GM12878 (cell line): ENCODE measurements around the gene PRMT1. TPM values are rescaled to one million over a fixed set of nuclear protein-coding genes. Genes with fewer than 3 reads are reported as not detected.

Experiments used
- ATAC-seq: fragments of 200-7000 bp; cut with Tn5 transposase; 3 replicates; pipeline ENCODE4 v1.9.1; 2020; ENCODE audit warnings: mild to moderate bottlenecking, moderate library complexity
- BruUV-seq: library from RNA; stranded (reverse); fragments of 400-500 nt; replicated peaks from 2 replicates; lab custom pipeline; 2021; lab: Mats Ljungman, UMichigan
- CTCF ChIA-PET: fragments of 300-600 bp; sonication (Branson Sonifier 250); formaldehyde crosslinking; extraction: SDS; loops from one replicate; lab custom pipeline; 2021; ENCODE audit warnings: inconsistent platforms; lab: Yijun Ruan, JAX
- POLR2A ChIA-PET: fragments of 350-600 bp; formaldehyde crosslinking; extraction: SDS; loops from one replicate; lab custom pipeline; 2021; ENCODE audit warnings: inconsistent platforms; lab: Charles Lee
- RAD21 ChIA-PET: fragments of 300-600 bp; sonication (Branson Sonifier 250); formaldehyde crosslinking; loops from one replicate; lab custom pipeline; 2023; ENCODE audit warnings: antibody characterized with exemption; ENCODE audit not compliant: unreplicated experiment; lab: Charles Lee
- SMC1A ChIA-PET: fragments of 300-600 bp; sonication (Branson Sonifier 250); formaldehyde crosslinking; loops from one replicate; lab custom pipeline; 2023; ENCODE audit not compliant: unreplicated experiment, uncharacterized antibody; lab: Charles Lee
- DNase-seq: peaks from one replicate; pipeline ENCODE4 v3.0.0-alpha.2; 2011; ENCODE audit warnings: low read depth, low spot score
- FAIRE-seq: peaks from 3 replicates; lab custom pipeline; 2011; peaks lifted over from hg19 to GRCh38; lab: Jason Lieb, UNC
- H2AFZ ChIP-seq: 2 replicates; pipeline ENCODE4 v1.6.0; 2011; ENCODE audit warnings: low read depth, low read length, control low read depth; ENCODE audit not compliant: control insufficient read depth
- H3K27ac ChIP-seq: 2 replicates; pipeline ENCODE4 v1.5.1; 2011; ENCODE audit warnings: control low read depth; ENCODE audit not compliant: control insufficient read depth, insufficient read depth
- H3K27me3 ChIP-seq, 2 experiments: replicated peaks in 1 of 2; 2 replicates each; pipeline versions ENCODE4 v1.6.0 to v1.6.1; 2011; ENCODE audit warnings: low read length in 1 of 2; ENCODE audit not compliant: control insufficient read depth in 2 of 2, insufficient read depth in 2 of 2
- H3K36me3 ChIP-seq, 2 experiments: 2 replicates each; pipeline ENCODE4 v1.5.1; 2011; ENCODE audit warnings: low read length in 1 of 2; ENCODE audit not compliant: control insufficient read depth in 2 of 2, insufficient read depth in 2 of 2
- H3K4me1 ChIP-seq: 2 replicates; pipeline ENCODE4 v1.6.1; 2011; ENCODE audit warnings: mild to moderate bottlenecking, low read length, moderate library complexity, mixed read lengths; ENCODE audit not compliant: control insufficient read depth, insufficient read depth
- H3K4me2 ChIP-seq: 2 replicates; pipeline ENCODE4 v1.6.0; 2011; ENCODE audit warnings: control low read depth; ENCODE audit not compliant: control insufficient read depth, insufficient read depth
- H3K4me3 ChIP-seq: fragments of 200-600 bp; sonication (generic); 2 replicates; pipeline ENCODE4 v1.5.1; 2016
- H3K79me2 ChIP-seq: 2 replicates; pipeline ENCODE4 v1.6.0; 2011; ENCODE audit warnings: low read length; ENCODE audit not compliant: control insufficient read depth, insufficient read depth
- H3K9ac ChIP-seq: 2 replicates; pipeline ENCODE4 v1.8.0; 2011; ENCODE audit warnings: low read length, control low read depth, mixed read lengths; ENCODE audit not compliant: control insufficient read depth, insufficient read depth
- H3K9me3 ChIP-seq: replicated peaks from 3 replicates; pipeline ENCODE4 v1.5.1; 2011; ENCODE audit warnings: mild to moderate bottlenecking, low read length; ENCODE audit not compliant: control insufficient read depth, insufficient read depth
- H4K20me1 ChIP-seq: 2 replicates; pipeline ENCODE4 v1.6.0; 2011; ENCODE audit not compliant: control insufficient read depth, insufficient read depth
- BCL11A ChIP-seq: IDR thresholded peaks from 2 replicates; pipeline ENCODE4 v1.6.1; 2011; ENCODE audit warnings: low read depth, low read length
- BHLHE40 ChIP-seq, 2 experiments: fragments of 450-650 bp in 1 of 2; IDR thresholded peaks; 2 replicates each; pipeline ENCODE4 v1.6.1; 2011 to 2017; ENCODE audit warnings: low read depth in 2 of 2, borderline replicate concordance in 1 of 2, improper control_type of control experiment in 1 of 2, low read length in 1 of 2, mild to moderate bottlenecking in 1 of 2
- CTCF ChIP-seq, 3 experiments: IDR thresholded peaks in 2 of 3; conservative IDR thresholded peaks in 1 of 3; 2 replicates each; pipeline ENCODE4 v1.5.1; 2011; ENCODE audit warnings: low read depth in 3 of 3, low read length in 3 of 3, mild to moderate bottlenecking in 3 of 3, control low read depth in 2 of 3, moderate library complexity in 2 of 3, inconsistent platforms in 1 of 3, mixed read lengths in 1 of 3; ENCODE audit not compliant: control insufficient read depth in 2 of 3, insufficient read depth in 1 of 3; ENCODE audit errors: extremely low read depth in 1 of 3
- HDGF ChIP-seq: fragments of 450-650 bp; IDR thresholded peaks from 2 replicates; pipeline ENCODE4 v1.6.1; 2016; ENCODE audit warnings: antibody characterized with exemption
- IKZF1 ChIP-seq: fragments of 450-650 bp; conservative IDR thresholded peaks from 2 replicates; pipeline ENCODE4 v1.6.1; 2017; ENCODE audit warnings: antibody characterized with exemption, mild to moderate bottlenecking
- LARP7 ChIP-seq: fragments of 450-650 bp; IDR thresholded peaks from 2 replicates; pipeline ENCODE4 v1.6.1; 2017; ENCODE audit warnings: mild to moderate bottlenecking
- MLLT1 ChIP-seq: fragments of 450-650 bp; IDR thresholded peaks from 2 replicates; pipeline ENCODE4 v1.6.1; 2016; ENCODE audit warnings: mild to moderate bottlenecking
- PBX3 ChIP-seq: IDR thresholded peaks from 2 replicates; pipeline ENCODE4 v1.6.1; 2011; ENCODE audit warnings: mild to moderate bottlenecking, low read depth, low read length, moderate library complexity; ENCODE audit not compliant: insufficient replicate concordance
- POLR2A ChIP-seq: IDR thresholded peaks from 2 replicates; pipeline ENCODE4 v1.6.1; 2011; ENCODE audit warnings: low read depth, mild to moderate bottlenecking, low read length
- POU2F2 ChIP-seq: IDR thresholded peaks from 3 replicates; pipeline ENCODE4 v1.6.1; 2011; ENCODE audit warnings: low read depth, mild to moderate bottlenecking, low read length, borderline replicate concordance
- RAD51 ChIP-seq: fragments of 450-650 bp; IDR thresholded peaks from 2 replicates; pipeline ENCODE4 v1.6.1; 2016; ENCODE audit warnings: moderate library complexity, mild to moderate bottlenecking, inconsistent platforms
- RFX5 ChIP-seq: IDR thresholded peaks from 2 replicates; pipeline ENCODE4 v1.6.1; 2011; ENCODE audit warnings: low read depth, low read length, improper control_type of control experiment
- SMARCA5 ChIP-seq: fragments of 450-650 bp; IDR thresholded peaks from 2 replicates; pipeline ENCODE4 v1.6.1; 2017; ENCODE audit warnings: mild to moderate bottlenecking
- SMC3 ChIP-seq: IDR thresholded peaks from 2 replicates; pipeline ENCODE4 v1.6.1; 2011; ENCODE audit warnings: low read length, improper control_type of control experiment, borderline replicate concordance
- TCF3 ChIP-seq: IDR thresholded peaks from 2 replicates; pipeline ENCODE4 v1.6.1; 2012; ENCODE audit warnings: low read depth, mild to moderate bottlenecking, low read length, borderline replicate concordance; ENCODE audit not compliant: insufficient read depth
- YBX1 ChIP-seq: fragments of 450-650 bp; IDR thresholded peaks from 2 replicates; pipeline ENCODE4 v1.6.1; 2016; ENCODE audit warnings: antibody characterized with exemption
- ZSCAN29 ChIP-seq: fragments of 450-650 bp; IDR thresholded peaks from 2 replicates; pipeline ENCODE4 v1.6.1; 2017; ENCODE audit warnings: mild to moderate bottlenecking, moderate library complexity
- WGBS: methylation state at CpG from one replicate; pipeline ENCODE4 v1.1.6; 2016; ENCODE audit warnings: low lambda C conversion rate; ENCODE audit not compliant: insufficient replicate concordance, insufficient coverage; ENCODE audit errors: missing lambda C conversion rate; 5-methylcytosine and 5-hydroxymethylcytosine counted together
- in situ Hi-C: fragments of 300-500 bp; cut with MboI; formaldehyde crosslinking; loops from 9 replicates; pipeline ENCODE4 v1.14.3; 2018; ENCODE audit warnings: mixed read lengths
- intact Hi-C: fragments of 100-400 bp; cut with micrococcal nuclease; formaldehyde crosslinking; loops from one replicate; pipeline ENCODE4 v1.14.2; 2022; ENCODE audit not compliant: unreplicated experiment
- polyA plus RNA-seq, 11 experiments: library from polyadenylated mRNA; depleted of rRNA in 4 of 11; unstranded in 6 of 11; stranded (reverse) in 5 of 11; fragments of >200 nt; fragmentation: Nextera tagmentation in 4 of 11; fragmentation: Illumina TruSeq in 1 of 11; extraction: Ambion mirVana in 4 of 11; extraction: Trizol in 1 of 11; gene quantifications; 1 replicate in 1 of 11; 2 replicates in 10 of 11; pipeline versions ENCODE4 v1.2.1 to v1.2.3, GENCODE V29; 2011 to 2016; ENCODE audit warnings: inconsistent platforms in 2 of 11, missing spikeins in 2 of 11, low read depth in 1 of 11
- total RNA-seq, 4 experiments: library from RNA; depleted of rRNA in 3 of 4; stranded (reverse); fragments of >200 nt in 3 of 4; fragmentation: Illumina TruSeq in 1 of 4; extraction: Trizol in 1 of 4; gene quantifications; 2 replicates each; pipeline versions ENCODE4 v1.2.1 to v1.2.3, GENCODE V29; 2013 to 2021

The PRMT1 gene
- total and polyA plus RNA-seq, 10 of the 15 experiments (the other 5 are each of a cell fraction or from before 2014, with no cell fraction given) = 19.9 to 667 (median 444) TPM

GRCh38 chr19:49669516-49669915 is 7.6 kb upstream of the PRMT1 start (continued):
- TF ChIP-seq TCF3 = no peak
- no peak for TF ChIP-seq RAD51

- DNase-seq (no peak), FAIRE-seq (peak; percentile 62), ATAC-seq (peak; percentile 52)
- Histone ChIP-seq H2AFZ (peak overlapping the region; percentile 81), H3K79me2 (peaks cover 3% of the 10 kb centered on the region), H3K27ac (peak overlapping the region; percentile 51; the same call in 1 of the 2 replicates), H3K9me3 (no peaks in the 10 kb centered on the region), H3K27me3 (no peaks in the 10 kb centered on the region), H3K4me2 (peak overlapping the region; percentile 77), H3K36me3 (no peaks in the 10 kb centered on the region; a peak in 2 of 4 replicates), H3K4me1 (peaks cover 28% of the 10 kb centered on the region), H3K4me3 (no peak overlapping the region), H3K9ac (peak overlapping the region; percentile 52; the same call in 1 of the 2 replicates), H4K20me1 (no peaks in the 10 kb centered on the region)
- 11% methylated on average over 27 of the region's 28 CpGs for WGBS
- no TSS peak for BruUV-seq
- ChIA-PET SMC1A (interaction anchor here (1.0 to 2.9 kb wide), 6 partner anchors 9 to 102 kb away, joined by 3 to 15 read pairs (median 5); partner anchors contain the start of genes NOSIP, PRRG2 and RRAS), CTCF (interaction anchor here (0.7 to 10.5 kb wide), 20 partner anchors 6 to 202 kb away, joined by 3 to 130 read pairs (median 4); partner anchors contain the start of genes BCL2L12, IRF3, NOSIP and PRRG2), RAD21 (interaction anchor here (1.2 to 8.6 kb wide), 3 partner anchors 7 to 102 kb away, joined by 3 to 131 read pairs (median 34); partner anchors contain the start of genes BCL2L12, IRF3, RRAS and SCAF1), POLR2A (interaction anchor here (0.5 to 11.2 kb wide), 7 partner anchors 6 to 219 kb away, joined by 3 to 200 read pairs (median 6); partner anchors contain the start of genes BCL2L12, IRF3, NOSIP and PRRG2)
- in situ Hi-C loops = no loop called here
- intact Hi-C loops = no loop called here
- no peak for TF ChIP-seq YBX1
- TF ChIP-seq SMARCA5 = peak; percentile 90
- TF ChIP-seq ZSCAN29 = no peak; the same call in 1 of the 2 replicates
- 0 out of 2 replicates have a peak, but pooled peaks have one; percentile 52 for TF ChIP-seq MLLT1
- TF ChIP-seq IKZF1 = 0 out of 2 replicates have a peak, but pooled peaks have one; percentile 31
- TF ChIP-seq PBX3 = peak; percentile 86
- peak; percentile 53; the same call in 1 of the 2 replicates for TF ChIP-seq LARP7
- no peak for TF ChIP-seq RFX5
- 0 out of 2 replicates have a peak, but pooled peaks have one; percentile 34 for TF ChIP-seq POLR2A
- TF ChIP-seq HDGF = 0 out of 2 replicates have a peak, but pooled peaks have one; percentile 58
- TF ChIP-seq SMC3 = peak; percentile 64
- TF ChIP-seq BCL11A = no peak
- peak; percentile 83 to 99 (median 98) for TF ChIP-seq CTCF (IDR thresholded peaks at IDR 0.05 in 2 of 3, conservative IDR thresholded peaks at IDR 0.05 in 1 of 3; ENCODE audit: control insufficient read depth in 2 of 3, extremely low read depth in 1 of 3, insufficient read depth in 1 of 3, low read depth in 3 of 3, low read length in 3 of 3)
- peak; percentile 53; the same call in 1 of the 3 replicates for TF ChIP-seq POU2F2
- TF ChIP-seq BHLHE40 (IDR thresholded peaks at IDR 0.05; ENCODE audit: borderline replicate concordance in 1 of 2, low read depth in 2 of 2, low read length in 1 of 2) = peak; percentile 31 to 46; a peak in 2 of 4 replicates
Measured at GRCh38 chr19:49672131-49672919, 4.7 kb upstream of the PRMT1 start.
